DND-41 (cell line): ENCODE results near the gene SUN1.
"Not testable (repeated sequence)": the region's sequence is repeated elsewhere in the genome, so short reads cannot be mapped to it uniquely, and the experiment has no call there.

ENCODE experiments used
- ATAC-seq: fragments of 200-7000 bp; cut with Tn5 transposase; 3 replicates; pipeline ENCODE4 v1.9.1; 2021; ENCODE audit warnings: low read depth; ENCODE audit not compliant: insufficient read depth
- DNase-seq: peaks from one replicate; pipeline ENCODE4 v3.0.0-alpha.2; 2020
- H2AFZ ChIP-seq: 2 replicates; pipeline ENCODE4 v1.6.0; 2012; ENCODE audit warnings: low read depth, low read length
- H3K27ac ChIP-seq: 2 replicates; pipeline ENCODE4 v1.5.1; 2012; ENCODE audit warnings: low read length, inconsistent platforms
- H3K27me3 ChIP-seq: fragments of 200-600 bp; sonication (generic); 2 replicates; pipeline ENCODE4 v1.6.0; 2012; ENCODE audit warnings: low read length, mild to moderate bottlenecking, inconsistent platforms; ENCODE audit not compliant: insufficient read depth, poor library complexity
- H3K36me3 ChIP-seq: 2 replicates; pipeline ENCODE4 v1.5.1; 2012; ENCODE audit warnings: low read length, inconsistent platforms; ENCODE audit not compliant: insufficient read depth
- H3K4me1 ChIP-seq: 2 replicates; pipeline ENCODE4 v1.5.1; 2012; ENCODE audit warnings: mild to moderate bottlenecking, low read length; ENCODE audit not compliant: insufficient read depth
- H3K4me2 ChIP-seq: 2 replicates; pipeline ENCODE4 v1.6.0; 2012; ENCODE audit warnings: mild to moderate bottlenecking, moderate library complexity, low read length, inconsistent platforms; ENCODE audit not compliant: insufficient read depth
- H3K4me3 ChIP-seq, 2 experiments: fragments of 200-600 bp in 1 of 2; shearing (Covaris generic) in 1 of 2; 2 replicates each; pipeline ENCODE4 v1.5.1; 2012 to 2016; ENCODE audit warnings: inconsistent platforms in 2 of 2, low read length in 2 of 2, mild to moderate bottlenecking in 2 of 2, low read depth in 1 of 2, moderate library complexity in 1 of 2
- H3K79me2 ChIP-seq: 2 replicates; pipeline ENCODE4 v1.6.0; 2012; ENCODE audit warnings: low read length, inconsistent platforms; ENCODE audit not compliant: insufficient read depth
- H3K9ac ChIP-seq: 2 replicates; pipeline ENCODE4 v1.6.0; 2012; ENCODE audit warnings: low read depth, mild to moderate bottlenecking, inconsistent platforms, low read length, moderate library complexity
- H3K9me3 ChIP-seq: 2 replicates; pipeline ENCODE4 v1.5.1; 2012; ENCODE audit warnings: low read length, moderate library complexity, mild to moderate bottlenecking, inconsistent platforms; ENCODE audit not compliant: insufficient read depth, severe bottlenecking
- H4K20me1 ChIP-seq: 2 replicates; pipeline ENCODE4 v1.6.0; 2012; ENCODE audit warnings: low read length; ENCODE audit not compliant: insufficient read depth
- EZH2 ChIP-seq: IDR thresholded peaks from 3 replicates; pipeline ENCODE4 v1.6.1; 2012; ENCODE audit warnings: borderline replicate concordance, low read depth, mild to moderate bottlenecking, moderate library complexity, low read length, inconsistent platforms; ENCODE audit not compliant: severe bottlenecking
- TF ChIP-seq, protein P1 (sequence below): IDR thresholded peaks from 2 replicates; pipeline ENCODE4 v1.5.1; 2012; ENCODE audit warnings: borderline replicate concordance, low read length, moderate library complexity, mild to moderate bottlenecking; ENCODE audit not compliant: poor library complexity, severe bottlenecking; ENCODE audit errors: extremely low read depth

SUN1 gene

DNA sequence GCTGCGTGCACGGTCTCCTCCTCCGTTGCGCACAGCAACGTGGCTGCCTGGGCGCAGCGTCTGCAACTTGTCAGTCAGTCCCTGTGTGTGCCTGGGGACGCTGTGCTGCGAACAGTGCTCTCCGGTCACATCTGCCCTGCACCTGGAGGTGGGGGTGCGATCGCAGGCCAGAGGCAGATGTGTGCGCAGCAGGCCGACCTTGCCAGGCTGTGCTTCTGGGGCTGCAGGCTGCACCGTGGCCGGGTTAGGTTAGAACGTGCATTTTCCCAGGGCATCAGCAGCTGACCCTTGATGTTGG lies 35.9 kb downstream of the SUN1 start:
- Histone ChIP-seq H3K36me3 (peaks cover 67% of the 10 kb centered on the region), H3K4me3 (no peak overlapping the region), H4K20me1 (no peaks in the 10 kb centered on the region), H3K27ac (no peak overlapping the region), H3K9me3 (no peaks in the 10 kb centered on the region), H3K9ac (no peak overlapping the region), H2AFZ (no peak overlapping the region), H3K4me2 (no peak overlapping the region), H3K4me1 (peaks cover 3% of the 10 kb centered on the region), H3K27me3 (no peaks in the 10 kb centered on the region), H3K79me2 (no peaks in the 10 kb centered on the region)
- TF ChIP-seq EZH2: no peak
- TF ChIP-seq, protein P1, sequence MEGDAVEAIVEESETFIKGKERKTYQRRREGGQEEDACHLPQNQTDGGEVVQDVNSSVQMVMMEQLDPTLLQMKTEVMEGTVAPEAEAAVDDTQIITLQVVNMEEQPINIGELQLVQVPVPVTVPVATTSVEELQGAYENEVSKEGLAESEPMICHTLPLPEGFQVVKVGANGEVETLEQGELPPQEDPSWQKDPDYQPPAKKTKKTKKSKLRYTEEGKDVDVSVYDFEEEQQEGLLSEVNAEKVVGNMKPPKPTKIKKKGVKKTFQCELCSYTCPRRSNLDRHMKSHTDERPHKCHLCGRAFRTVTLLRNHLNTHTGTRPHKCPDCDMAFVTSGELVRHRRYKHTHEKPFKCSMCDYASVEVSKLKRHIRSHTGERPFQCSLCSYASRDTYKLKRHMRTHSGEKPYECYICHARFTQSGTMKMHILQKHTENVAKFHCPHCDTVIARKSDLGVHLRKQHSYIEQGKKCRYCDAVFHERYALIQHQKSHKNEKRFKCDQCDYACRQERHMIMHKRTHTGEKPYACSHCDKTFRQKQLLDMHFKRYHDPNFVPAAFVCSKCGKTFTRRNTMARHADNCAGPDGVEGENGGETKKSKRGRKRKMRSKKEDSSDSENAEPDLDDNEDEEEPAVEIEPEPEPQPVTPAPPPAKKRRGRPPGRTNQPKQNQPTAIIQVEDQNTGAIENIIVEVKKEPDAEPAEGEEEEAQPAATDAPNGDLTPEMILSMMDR: no peak
- ATAC-seq: no peak
- no peak for DNase-seq

DNA sequence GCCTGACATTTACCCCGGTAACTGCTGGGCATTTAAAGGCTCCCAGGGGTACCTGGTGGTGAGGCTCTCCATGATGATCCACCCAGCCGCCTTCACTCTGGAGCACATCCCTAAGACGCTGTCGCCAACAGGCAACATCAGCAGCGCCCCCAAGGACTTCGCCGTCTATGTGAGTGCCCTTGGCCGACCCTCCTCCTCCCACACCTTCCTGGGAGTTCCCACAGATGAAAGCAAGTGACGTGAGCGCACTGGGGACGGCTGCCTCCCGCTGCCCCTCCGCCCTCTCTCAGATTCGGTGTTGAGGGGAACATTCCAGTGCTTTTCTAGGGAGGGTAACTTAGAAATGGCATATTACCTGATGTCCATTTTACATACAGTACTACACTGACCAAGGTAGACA lies 37.1 kb downstream of the SUN1 start:
- DNase-seq (no peak), ATAC-seq (no peak)
- Histone ChIP-seq H3K9ac (no peak overlapping the region), H3K36me3 (peaks cover 73% of the 10 kb centered on the region), H3K79me2 (no peaks in the 10 kb centered on the region), H3K27ac (no peak overlapping the region), H4K20me1 (no peaks in the 10 kb centered on the region), H2AFZ (no peak overlapping the region), H3K4me2 (no peak overlapping the region), H3K27me3 (no peaks in the 10 kb centered on the region), H3K4me1 (peaks cover 12% of the 10 kb centered on the region), H3K4me3 (no peak overlapping the region), H3K9me3 (no peaks in the 10 kb centered on the region)
- TF ChIP-seq, protein P1: no peak
- no peak for TF ChIP-seq EZH2

DNA sequence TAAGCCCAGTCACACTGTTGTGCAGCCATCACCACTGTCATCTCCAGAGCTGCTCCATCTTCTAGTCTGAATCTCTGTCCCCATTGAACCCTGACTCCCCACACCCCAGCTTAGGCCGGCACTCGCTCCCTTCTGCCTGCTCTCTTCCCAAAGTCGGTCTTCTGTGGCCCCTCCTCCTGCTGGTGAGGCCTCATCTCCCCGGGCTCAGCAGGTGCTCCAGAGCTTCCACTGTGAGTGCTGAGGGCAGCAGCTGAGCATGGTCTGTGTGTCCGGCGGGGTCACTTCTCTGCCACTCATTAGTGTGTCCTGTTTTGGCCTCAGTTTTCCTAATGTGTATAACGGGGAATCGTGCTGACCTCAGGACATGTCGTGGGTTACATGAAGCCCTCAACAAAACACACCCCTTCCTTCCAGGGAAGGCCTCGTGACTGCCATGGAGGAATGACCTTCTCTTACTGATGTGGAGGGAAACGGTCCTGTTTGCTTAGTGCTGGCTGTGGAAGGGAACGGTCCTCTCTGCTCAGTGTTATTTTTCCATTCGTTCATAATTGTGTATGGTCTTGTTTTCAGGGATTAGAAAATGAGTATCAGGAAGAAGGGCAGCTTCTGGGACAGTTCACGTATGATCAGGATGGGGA lies 39.7 kb downstream of the SUN1 start:
- Histone ChIP-seq H3K4me3 (no peak overlapping the region), H3K9me3 (no peaks in the 10 kb centered on the region), H3K9ac (no peak overlapping the region), H3K4me1 (peaks cover 23% of the 10 kb centered on the region), H3K27me3 (no peaks in the 10 kb centered on the region), H3K36me3 (peaks cover 53% of the 10 kb centered on the region), H3K79me2 (peaks cover 5% of the 10 kb centered on the region), H3K27ac (no peak overlapping the region), H3K4me2 (no peak overlapping the region), H2AFZ (no peak overlapping the region), H4K20me1 (no peaks in the 10 kb centered on the region)
- ATAC-seq (no peak), DNase-seq (no peak)
- TF ChIP-seq EZH2: no peak
- TF ChIP-seq, protein P1: no peak

DNA sequence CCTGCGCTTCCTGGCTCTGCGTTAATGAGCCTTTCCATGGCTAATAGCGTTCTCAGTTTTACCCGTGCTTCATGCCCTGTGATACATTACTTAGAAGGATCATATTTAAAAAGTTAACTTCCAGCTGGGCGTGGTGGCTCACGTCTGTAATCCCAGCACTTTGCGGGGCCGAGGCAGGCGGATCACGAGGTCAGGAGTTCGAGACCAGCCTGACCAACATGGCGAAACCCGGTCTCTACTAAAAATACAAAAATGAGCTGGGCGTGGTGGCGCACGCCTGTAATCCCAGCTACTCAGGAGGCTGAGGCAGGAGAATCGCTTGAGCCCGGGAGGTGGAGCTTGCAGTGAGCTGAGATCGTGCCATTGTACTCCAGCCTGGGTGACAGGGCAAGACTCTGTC lies 40.4 kb downstream of the SUN1 start:
- not testable (repeated sequence) for H3K27ac ChIP-seq, H4K20me1 ChIP-seq, H3K9ac ChIP-seq, DNase-seq, ATAC-seq, H2AFZ ChIP-seq, H3K4me2 ChIP-seq, H3K9me3 ChIP-seq, H3K4me3 ChIP-seq, H3K27me3 ChIP-seq
- peaks cover 46% of the 10 kb centered on the region for H3K36me3 ChIP-seq
- H3K4me1 ChIP-seq: peaks cover 23% of the 10 kb centered on the region
- H3K79me2 ChIP-seq: peaks cover 12% of the 10 kb centered on the region
